Gastrocnemius medialis (tissue), 4 donors: ENCODE data around the gene PRKCA. TPM values are rescaled to one million over a fixed set of nuclear protein-coding genes. Genes with fewer than 3 reads are reported as not detected.

Source experiments
- ATAC-seq, 2 donors: fragments of 150-250 bp; one replicate each; pipeline ENCODE4 v1.9.1; 2016
- DNase-seq, 2 donors: peaks; one replicate each; pipeline ENCODE4 v3.0.0-alpha.2; 2019
- H3K27ac ChIP-seq, 4 donors: fragments of 200-600 bp; sonication (generic); 1 replicate in 1 of 4; 2 replicates in 3 of 4; pipeline ENCODE4 v1.5.1; 2016 to 2018; ENCODE audit warnings: mild to moderate bottlenecking in 2 of 4, moderate library complexity in 1 of 4
- H3K27me3 ChIP-seq, 3 donors: fragments of 200-600 bp; sonication (generic) in 2 of 3; 1 replicate in 1 of 3; 2 replicates in 2 of 3; pipeline versions ENCODE4 v1.5.1 to v1.6.0; 2016 to 2019; ENCODE audit warnings: mild to moderate bottlenecking in 1 of 3, moderate library complexity in 1 of 3
- H3K36me3 ChIP-seq, 2 donors: fragments of 200-600 bp; sonication (generic) in 1 of 2; one replicate each; pipeline ENCODE4 v1.5.1; 2017 to 2018
- H3K4me1 ChIP-seq, 2 donors: fragments of 200-600 bp; sonication (generic) in 1 of 2; one replicate each; pipeline ENCODE4 v1.5.1; 2016 to 2017; ENCODE audit warnings: mild to moderate bottlenecking in 2 of 2
- H3K4me3 ChIP-seq, 4 donors: fragments of 200-600 bp; sonication (generic) in 3 of 4; 1 replicate in 1 of 4; 2 replicates in 3 of 4; pipeline ENCODE4 v1.5.1; 2016 to 2019; ENCODE audit warnings: mild to moderate bottlenecking in 2 of 4
- H3K9me3 ChIP-seq, 3 donors: fragments of 200-600 bp; sonication (generic) in 2 of 3; 1 replicate in 1 of 3; 2 replicates in 2 of 3; pipeline ENCODE4 v1.5.1; 2016 to 2019
- CTCF ChIP-seq, 5 experiments: fragments of 450-650 bp in 3 of 5; fragments of 200-600 bp in 2 of 5; sonication (generic) in 2 of 5; IDR thresholded peaks in 4 of 5; conservative IDR thresholded peaks in 1 of 5; 1 replicate in 4 of 5; 2 replicates in 1 of 5; pipeline ENCODE4 v1.5.1; 2016 to 2019; ENCODE audit warnings: antibody characterized with exemption in 5 of 5, mild to moderate bottlenecking in 3 of 5, moderate library complexity in 3 of 5
- POLR2A ChIP-seq, 2 donors: fragments of 450-650 bp; IDR thresholded peaks; one replicate each; pipeline ENCODE4 v1.6.1; 2017; ENCODE audit warnings: antibody characterized with exemption in 2 of 2, mild to moderate bottlenecking in 2 of 2, moderate library complexity in 2 of 2
- in situ Hi-C, 4 donors: fragments of 200-750 bp; cut with MboI; loops; one replicate each; pipeline versions ENCODE4 v1.15.0 to v1.8.0; 2017; ENCODE audit warnings: low sequenced_read_pairs in 4 of 4
- intact Hi-C: fragments of 100-400 bp; cut with DNase I; formaldehyde crosslinking; loops from one replicate; pipeline ENCODE4 v1.15.1; 2023; ENCODE audit warnings: low total_unique reads
- total RNA-seq, 4 donors: library from RNA; depleted of rRNA; stranded (reverse); fragments of >200 nt; gene quantifications; one replicate each; pipeline versions ENCODE4 v1.1.0 to v1.2.3, GENCODE V29; 2016

The PRKCA gene
- total RNA-seq, 4 donors from 2014 or later = 7.6 to 16.8 (median 11.1) TPM

- intact Hi-C loops = no loop called here
- no peak for TF ChIP-seq CTCF (IDR thresholded peaks at IDR 0.05 in 4 of 5, conservative IDR thresholded peaks at IDR 0.05 in 1 of 5)
- TF ChIP-seq POLR2A (IDR thresholded peaks at IDR 0.05) = no peak
- no peaks in the 10 kb centered on the region for H3K27me3 ChIP-seq
- H3K4me3 ChIP-seq = no peak overlapping the region
- no peak for ATAC-seq
- no peaks in the 10 kb centered on the region for H3K36me3 ChIP-seq
- in situ Hi-C loops = loop anchor here in 1 of 4 donors (25.0 kb wide), 1 partner anchor 642 kb away; no protein-coding TSS in a partner anchor
- DNase-seq = no peak
- no peak overlapping the region for H3K27ac ChIP-seq
- no peaks in the 10 kb centered on the region for H3K4me1 ChIP-seq
- H3K9me3 ChIP-seq = no peaks in the 10 kb centered on the region
Observed at GRCh38 chr17:66270106-66270505, 32.3 kb upstream of the PRKCA start.

- no peak overlapping the region for H3K4me3 ChIP-seq
- no peaks in the 10 kb centered on the region for H3K36me3 ChIP-seq
- H3K9me3 ChIP-seq = no peaks in the 10 kb centered on the region
- H3K27ac ChIP-seq = no peak overlapping the region
- H3K4me1 ChIP-seq = no peaks in the 10 kb centered on the region
- no peak for ATAC-seq
- no peak for TF ChIP-seq CTCF (IDR thresholded peaks at IDR 0.05 in 4 of 5, conservative IDR thresholded peaks at IDR 0.05 in 1 of 5)
- no peak for TF ChIP-seq POLR2A (IDR thresholded peaks at IDR 0.05)
- in situ Hi-C loops (loop anchor here in 1 of 4 donors (25.0 kb wide), 1 partner anchor 641 kb away; no protein-coding TSS in a partner anchor), intact Hi-C loops (no loop called here)
- H3K27me3 ChIP-seq = no peaks in the 10 kb centered on the region
- DNase-seq = no peak
Observed at GRCh38 chr17:66271512-66271911, 30.9 kb upstream of the PRKCA start.

GRCh38 chr17:66272811-66273585 is 29.4 kb upstream of the PRKCA start:
- TF ChIP-seq POLR2A (IDR thresholded peaks at IDR 0.05) (no peak), CTCF (IDR thresholded peaks at IDR 0.05 in 4 of 5, conservative IDR thresholded peaks at IDR 0.05 in 1 of 5) (no peak)
- no peak for DNase-seq
- Histone ChIP-seq H3K9me3 (no peaks in the 10 kb centered on the region), H3K36me3 (no peaks in the 10 kb centered on the region), H3K4me3 (no peak overlapping the region), H3K27me3 (no peaks in the 10 kb centered on the region), H3K4me1 (no peaks in the 10 kb centered on the region), H3K27ac (no peak overlapping the region)
- no peak for ATAC-seq
- intact Hi-C loops (no loop called here), in situ Hi-C loops (loop anchor here in 1 of 4 donors (25.0 kb wide), 1 partner anchor 639 kb away; no protein-coding TSS in a partner anchor)

GRCh38 chr17:66273586-66273848 is 28.9 kb upstream of the PRKCA start:
- ATAC-seq (no peak), DNase-seq (no peak)
- no peak overlapping the region for H3K4me3 ChIP-seq
- in situ Hi-C loops = loop anchor here in 1 of 4 donors (25.0 kb wide), 1 partner anchor 639 kb away; no protein-coding TSS in a partner anchor
- H3K9me3 ChIP-seq = no peaks in the 10 kb centered on the region
- intact Hi-C loops = no loop called here
- no peak overlapping the region for H3K27ac ChIP-seq
- no peak for TF ChIP-seq CTCF (IDR thresholded peaks at IDR 0.05 in 4 of 5, conservative IDR thresholded peaks at IDR 0.05 in 1 of 5)
- no peaks in the 10 kb centered on the region for H3K4me1 ChIP-seq
- no peaks in the 10 kb centered on the region for H3K27me3 ChIP-seq
- H3K36me3 ChIP-seq = no peaks in the 10 kb centered on the region
